VCaP (cell line): ENCODE data around the gene SMNDC1.

Experiments
- H3K27ac ChIP-seq: fragments of 450-650 bp; 2 replicates; pipeline ENCODE4 v1.5.1; 2017
- CTCF ChIP-seq: fragments of 450-650 bp; conservative IDR thresholded peaks from 2 replicates; pipeline ENCODE4 v1.5.1; 2017; ENCODE audit warnings: mild to moderate bottlenecking, moderate library complexity

SMNDC1 gene

GRCh38 chr10:110313674-110314073 lies 9.0 kb upstream of the SMNDC1 start:
- no peak overlapping the region for H3K27ac ChIP-seq

GRCh38 chr10:110312206-110312605 lies 7.5 kb upstream of the SMNDC1 start:
- no peak overlapping the region for H3K27ac ChIP-seq

More at GRCh38 chr10:110313674-110314073, 9.0 kb upstream of the SMNDC1 start:
- no peak for TF ChIP-seq CTCF

GRCh38 chr10:110311357-110311949 lies 6.7 kb upstream of the SMNDC1 start:
- no peak overlapping the region for H3K27ac ChIP-seq
- TF ChIP-seq CTCF: peak; percentile 76

More at GRCh38 chr10:110312206-110312605, 7.5 kb upstream of the SMNDC1 start:
- TF ChIP-seq CTCF: no peak

- TF ChIP-seq CTCF: no peak
- no peak overlapping the region for H3K27ac ChIP-seq
Measured at GRCh38 chr10:110310741-110311140, 6.0 kb upstream of the SMNDC1 start.

- no peak overlapping the region for H3K27ac ChIP-seq
- no peak for TF ChIP-seq CTCF
Measured at GRCh38 chr10:110307805-110308204, 3.1 kb upstream of the SMNDC1 start.

GRCh38 chr10:110306452-110306768 lies 1.7 kb upstream of the SMNDC1 start:
- peak; percentile 49 for TF ChIP-seq CTCF
- peak overlapping the region; percentile 96 for H3K27ac ChIP-seq

- peak overlapping the region; percentile 96 for H3K27ac ChIP-seq
- TF ChIP-seq CTCF: peak; percentile 82
Measured at GRCh38 chr10:110305767-110306451, 1.2 kb upstream of the SMNDC1 start.
